HL-60 (cell line): ENCODE data around the gene GMDS.

Experiments used
- DNase-seq, 2 experiments: peaks; one replicate each; pipeline ENCODE4 v3.0.0-alpha.2; 2010 to 2020; ENCODE audit warnings: low read depth in 1 of 2, low spot score in 1 of 2
- H3K27ac ChIP-seq: fragments of 250-450 bp; sonication (Bioruptor Pico); replicated peaks from 2 replicates; pipeline ENCODE4 v1.5.1; 2020; ENCODE audit warnings: mild to moderate bottlenecking, moderate library complexity
- H3K27me3 ChIP-seq: fragments of 250-450 bp; sonication (Bioruptor Pico); 2 replicates; pipeline ENCODE4 v1.5.1; 2021; ENCODE audit warnings: mild to moderate bottlenecking, moderate library complexity; ENCODE audit not compliant: insufficient read depth, poor library complexity, severe bottlenecking
- H3K4me3 ChIP-seq: replicated peaks from 2 replicates; pipeline ENCODE4 v1.5.1; 2011; ENCODE audit warnings: mild to moderate bottlenecking, control low read depth, low read length; ENCODE audit not compliant: insufficient read depth
- GABPA ChIP-seq: IDR thresholded peaks from 2 replicates; pipeline ENCODE4 v1.6.1; 2012; ENCODE audit warnings: low read depth
- POLR2AphosphoS5 ChIP-seq: IDR thresholded peaks from 2 replicates; pipeline ENCODE4 v1.6.1; 2012; ENCODE audit warnings: low read depth
- SPI1 ChIP-seq: IDR thresholded peaks from 2 replicates; pipeline ENCODE4 v1.6.1; 2012; ENCODE audit warnings: low read depth, mild to moderate bottlenecking, borderline replicate concordance
- TF ChIP-seq, protein P1 (sequence below): IDR thresholded peaks from 2 replicates; pipeline ENCODE4 v1.6.1; 2012; ENCODE audit warnings: low read depth; ENCODE audit not compliant: insufficient replicate concordance
- TF ChIP-seq, protein P2 (sequence below): IDR thresholded peaks from one replicate; pipeline ENCODE4 v1.5.1; 2011; ENCODE audit warnings: low read length, control low read depth, inconsistent platforms; ENCODE audit not compliant: insufficient read depth

GMDS gene

DNA sequence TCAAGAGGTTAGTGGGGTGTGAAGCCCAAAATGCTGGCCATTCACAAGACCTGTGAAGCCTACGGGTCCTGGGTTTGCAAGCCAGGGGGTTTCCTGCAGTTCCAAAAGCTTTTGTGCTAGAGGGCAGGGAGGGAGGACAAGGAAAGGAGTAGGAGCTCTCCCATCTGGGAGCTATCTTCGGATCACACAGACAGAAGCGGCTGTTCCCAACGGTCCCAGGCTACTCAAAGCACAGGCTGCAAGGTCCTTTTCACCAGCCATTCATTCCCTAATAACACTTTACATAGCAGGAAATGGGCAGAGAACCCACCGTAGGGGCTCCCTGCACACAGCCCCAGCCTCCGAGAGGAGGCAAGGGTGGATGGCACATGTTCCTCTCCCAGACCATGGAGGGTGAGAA, 338.8 kb downstream of the GMDS start:
- Histone ChIP-seq H3K4me3 (no peak overlapping the region), H3K27ac (no peak overlapping the region), H3K27me3 (no peaks in the 10 kb centered on the region)
- no peak for TF ChIP-seq POLR2AphosphoS5
- no peak for TF ChIP-seq SPI1
- no peak for TF ChIP-seq GABPA
- TF ChIP-seq, protein P1, sequence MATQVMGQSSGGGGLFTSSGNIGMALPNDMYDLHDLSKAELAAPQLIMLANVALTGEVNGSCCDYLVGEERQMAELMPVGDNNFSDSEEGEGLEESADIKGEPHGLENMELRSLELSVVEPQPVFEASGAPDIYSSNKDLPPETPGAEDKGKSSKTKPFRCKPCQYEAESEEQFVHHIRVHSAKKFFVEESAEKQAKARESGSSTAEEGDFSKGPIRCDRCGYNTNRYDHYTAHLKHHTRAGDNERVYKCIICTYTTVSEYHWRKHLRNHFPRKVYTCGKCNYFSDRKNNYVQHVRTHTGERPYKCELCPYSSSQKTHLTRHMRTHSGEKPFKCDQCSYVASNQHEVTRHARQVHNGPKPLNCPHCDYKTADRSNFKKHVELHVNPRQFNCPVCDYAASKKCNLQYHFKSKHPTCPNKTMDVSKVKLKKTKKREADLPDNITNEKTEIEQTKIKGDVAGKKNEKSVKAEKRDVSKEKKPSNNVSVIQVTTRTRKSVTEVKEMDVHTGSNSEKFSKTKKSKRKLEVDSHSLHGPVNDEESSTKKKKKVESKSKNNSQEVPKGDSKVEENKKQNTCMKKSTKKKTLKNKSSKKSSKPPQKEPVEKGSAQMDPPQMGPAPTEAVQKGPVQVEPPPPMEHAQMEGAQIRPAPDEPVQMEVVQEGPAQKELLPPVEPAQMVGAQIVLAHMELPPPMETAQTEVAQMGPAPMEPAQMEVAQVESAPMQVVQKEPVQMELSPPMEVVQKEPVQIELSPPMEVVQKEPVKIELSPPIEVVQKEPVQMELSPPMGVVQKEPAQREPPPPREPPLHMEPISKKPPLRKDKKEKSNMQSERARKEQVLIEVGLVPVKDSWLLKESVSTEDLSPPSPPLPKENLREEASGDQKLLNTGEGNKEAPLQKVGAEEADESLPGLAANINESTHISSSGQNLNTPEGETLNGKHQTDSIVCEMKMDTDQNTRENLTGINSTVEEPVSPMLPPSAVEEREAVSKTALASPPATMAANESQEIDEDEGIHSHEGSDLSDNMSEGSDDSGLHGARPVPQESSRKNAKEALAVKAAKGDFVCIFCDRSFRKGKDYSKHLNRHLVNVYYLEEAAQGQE, result no peak
- TF ChIP-seq, protein P2, sequence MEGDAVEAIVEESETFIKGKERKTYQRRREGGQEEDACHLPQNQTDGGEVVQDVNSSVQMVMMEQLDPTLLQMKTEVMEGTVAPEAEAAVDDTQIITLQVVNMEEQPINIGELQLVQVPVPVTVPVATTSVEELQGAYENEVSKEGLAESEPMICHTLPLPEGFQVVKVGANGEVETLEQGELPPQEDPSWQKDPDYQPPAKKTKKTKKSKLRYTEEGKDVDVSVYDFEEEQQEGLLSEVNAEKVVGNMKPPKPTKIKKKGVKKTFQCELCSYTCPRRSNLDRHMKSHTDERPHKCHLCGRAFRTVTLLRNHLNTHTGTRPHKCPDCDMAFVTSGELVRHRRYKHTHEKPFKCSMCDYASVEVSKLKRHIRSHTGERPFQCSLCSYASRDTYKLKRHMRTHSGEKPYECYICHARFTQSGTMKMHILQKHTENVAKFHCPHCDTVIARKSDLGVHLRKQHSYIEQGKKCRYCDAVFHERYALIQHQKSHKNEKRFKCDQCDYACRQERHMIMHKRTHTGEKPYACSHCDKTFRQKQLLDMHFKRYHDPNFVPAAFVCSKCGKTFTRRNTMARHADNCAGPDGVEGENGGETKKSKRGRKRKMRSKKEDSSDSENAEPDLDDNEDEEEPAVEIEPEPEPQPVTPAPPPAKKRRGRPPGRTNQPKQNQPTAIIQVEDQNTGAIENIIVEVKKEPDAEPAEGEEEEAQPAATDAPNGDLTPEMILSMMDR, result no peak
- DNase-seq, result no peak

DNA sequence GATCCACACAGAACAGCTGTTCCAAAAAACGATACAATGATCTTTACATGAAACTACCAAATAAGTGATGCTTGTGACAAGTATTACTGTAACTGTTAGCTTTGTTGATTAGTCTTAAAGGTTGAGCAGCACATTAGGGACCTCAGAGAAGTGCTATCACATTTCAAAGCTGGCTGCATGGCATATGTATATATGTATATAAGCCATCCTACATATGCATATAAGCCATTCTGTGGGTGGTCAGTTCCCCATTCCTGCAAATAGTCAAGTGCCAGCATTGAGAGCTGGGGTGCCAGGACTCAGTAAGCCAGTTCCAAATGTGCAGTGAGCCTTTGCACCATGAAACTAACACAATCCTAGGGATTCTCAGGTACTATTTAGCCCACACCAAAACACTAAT, 339.4 kb downstream of the GMDS start:
- H3K4me3 ChIP-seq, result no peak overlapping the region
- no peak overlapping the region for H3K27ac ChIP-seq
- TF ChIP-seq, protein P1, result no peak
- TF ChIP-seq SPI1 (no peak), POLR2AphosphoS5 (no peak), GABPA (no peak)
- TF ChIP-seq, protein P2, result no peak
- no peak for DNase-seq
- H3K27me3 ChIP-seq, result no peaks in the 10 kb centered on the region

DNA sequence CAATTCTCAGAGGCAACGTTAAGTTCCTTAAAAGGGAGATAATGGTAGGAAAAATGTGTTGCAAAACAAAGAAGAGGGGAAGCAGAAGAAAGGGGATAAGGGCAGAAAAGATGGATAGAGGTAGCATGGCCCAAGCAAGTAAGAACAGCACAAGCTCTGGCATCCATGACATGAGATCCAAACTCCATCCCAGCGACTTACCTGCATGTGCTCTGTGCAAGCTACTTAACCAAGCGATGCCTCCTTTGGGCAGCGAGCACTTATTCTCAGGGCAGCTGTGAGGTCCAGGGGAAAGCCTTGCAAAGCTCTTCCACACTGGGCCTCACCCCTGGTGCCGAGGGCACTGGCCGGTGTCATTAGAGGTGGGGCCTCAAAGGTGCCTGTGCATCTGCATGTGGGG, 340.5 kb downstream of the GMDS start:
- Histone ChIP-seq H3K4me3 (no peak overlapping the region), H3K27me3 (no peaks in the 10 kb centered on the region), H3K27ac (no peak overlapping the region)
- no peak for DNase-seq
- TF ChIP-seq, protein P2, result no peak
- TF ChIP-seq POLR2AphosphoS5, result no peak
- TF ChIP-seq, protein P1, result no peak
- TF ChIP-seq SPI1, result no peak
- TF ChIP-seq GABPA, result no peak
